Rectal smooth muscle tissue (tissue), 1 donor: ENCODE results near the gene PDIK1L.

Experiments used
- H3K27ac ChIP-seq: one replicate; pipeline ENCODE4 v1.7.0; 2013; ENCODE audit warnings: low read depth, low read length, inconsistent platforms
- H3K27me3 ChIP-seq: one replicate; pipeline ENCODE4 v1.7.0; 2013; ENCODE audit warnings: low read length; ENCODE audit not compliant: control insufficient read depth, insufficient read depth
- H3K36me3 ChIP-seq: one replicate; pipeline ENCODE4 v1.7.0; 2013; ENCODE audit warnings: low read length; ENCODE audit not compliant: control insufficient read depth, insufficient read depth
- H3K4me1 ChIP-seq: one replicate; pipeline ENCODE4 v1.7.0; 2013; ENCODE audit warnings: low read length; ENCODE audit not compliant: control insufficient read depth, insufficient read depth
- H3K4me3 ChIP-seq: one replicate; pipeline ENCODE4 v1.7.0; 2013; ENCODE audit warnings: low read length
- H3K9ac ChIP-seq: one replicate; pipeline ENCODE4 v1.7.0; 2013; ENCODE audit warnings: low read length

PDIK1L gene

DNA sequence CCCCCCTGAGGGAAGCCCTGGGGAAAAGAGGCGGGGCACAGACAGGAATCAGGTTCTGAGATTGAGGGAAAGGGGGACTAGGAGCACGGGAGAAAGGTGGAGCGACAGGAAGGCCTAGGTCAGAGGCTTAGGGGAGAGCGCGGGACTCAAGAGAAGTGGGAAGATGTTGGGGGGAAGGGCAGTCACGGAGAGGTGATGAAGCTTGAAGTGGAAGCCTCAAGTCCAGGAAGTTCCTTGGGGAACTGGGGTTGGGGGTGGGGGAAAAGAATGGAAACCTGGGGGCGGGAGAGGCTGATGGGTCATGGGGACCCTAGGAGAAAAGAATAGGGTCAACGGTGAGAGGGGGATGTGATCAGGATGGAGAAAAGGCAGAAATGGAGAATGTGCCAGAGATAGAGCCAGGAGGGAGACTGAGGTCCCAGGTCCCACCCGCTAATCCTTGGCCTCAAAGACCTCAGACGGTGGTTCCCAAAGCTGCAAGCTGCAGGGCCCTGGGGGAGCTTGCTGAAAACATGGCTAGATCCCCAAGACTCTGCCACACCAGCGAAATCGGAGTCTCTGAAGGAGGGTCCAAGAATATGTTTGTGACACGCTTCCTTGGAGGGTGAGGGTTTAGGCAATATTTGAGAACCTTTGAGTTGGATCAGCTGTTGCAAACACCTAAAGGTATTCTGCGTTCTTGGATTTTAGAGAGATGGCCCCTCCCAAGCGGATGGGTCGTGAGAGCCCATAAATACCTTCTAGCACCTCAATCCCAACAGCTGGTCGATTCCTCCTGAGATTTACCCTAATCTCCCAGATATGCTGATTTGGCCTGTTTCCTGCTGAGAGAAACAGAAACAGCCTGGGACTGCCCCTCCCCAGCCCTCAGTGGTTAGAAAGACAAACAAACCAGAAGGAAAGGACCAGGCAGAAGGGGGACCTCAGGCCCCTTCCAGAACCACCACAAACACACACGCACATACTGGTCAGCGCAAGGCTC is 53.5 kb downstream of the PDIK1L start:
- H3K9ac ChIP-seq = no peak overlapping the region
- H3K27ac ChIP-seq = no peak overlapping the region
- no peaks in the 10 kb centered on the region for H3K27me3 ChIP-seq
- no peak overlapping the region for H3K4me3 ChIP-seq
- H3K36me3 ChIP-seq = no peaks in the 10 kb centered on the region
- peaks cover 3% of the 10 kb centered on the region for H3K4me1 ChIP-seq

DNA sequence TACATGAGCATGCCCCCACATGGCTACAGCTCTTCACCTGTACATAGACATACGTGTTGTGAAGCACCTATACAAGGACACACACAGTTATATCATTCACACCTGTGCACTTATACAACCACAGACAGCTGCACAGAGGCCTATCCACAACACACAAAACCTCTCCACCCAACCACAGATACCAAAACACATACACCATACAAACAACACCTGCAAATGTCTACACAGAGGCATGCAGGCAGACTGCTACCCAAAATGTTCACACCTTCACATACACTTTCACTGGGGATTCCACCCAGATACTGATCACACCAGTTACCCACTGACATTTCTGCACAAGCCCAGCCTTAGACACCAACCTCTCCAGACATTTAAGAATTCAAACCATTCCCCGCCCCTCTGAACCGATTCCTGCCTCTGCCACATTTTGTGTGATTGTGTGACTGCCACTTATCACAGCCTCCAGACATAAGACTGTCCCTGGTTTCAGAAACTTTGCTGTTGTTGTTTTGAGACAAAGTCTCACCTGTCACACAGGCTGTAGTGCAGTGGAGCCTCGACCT is 55.2 kb downstream of the PDIK1L start:
- Histone ChIP-seq H3K9ac (no peak overlapping the region), H3K4me3 (no peak overlapping the region), H3K36me3 (no peaks in the 10 kb centered on the region), H3K4me1 (peaks cover 5% of the 10 kb centered on the region), H3K27ac (no peak overlapping the region), H3K27me3 (no peaks in the 10 kb centered on the region)

DNA sequence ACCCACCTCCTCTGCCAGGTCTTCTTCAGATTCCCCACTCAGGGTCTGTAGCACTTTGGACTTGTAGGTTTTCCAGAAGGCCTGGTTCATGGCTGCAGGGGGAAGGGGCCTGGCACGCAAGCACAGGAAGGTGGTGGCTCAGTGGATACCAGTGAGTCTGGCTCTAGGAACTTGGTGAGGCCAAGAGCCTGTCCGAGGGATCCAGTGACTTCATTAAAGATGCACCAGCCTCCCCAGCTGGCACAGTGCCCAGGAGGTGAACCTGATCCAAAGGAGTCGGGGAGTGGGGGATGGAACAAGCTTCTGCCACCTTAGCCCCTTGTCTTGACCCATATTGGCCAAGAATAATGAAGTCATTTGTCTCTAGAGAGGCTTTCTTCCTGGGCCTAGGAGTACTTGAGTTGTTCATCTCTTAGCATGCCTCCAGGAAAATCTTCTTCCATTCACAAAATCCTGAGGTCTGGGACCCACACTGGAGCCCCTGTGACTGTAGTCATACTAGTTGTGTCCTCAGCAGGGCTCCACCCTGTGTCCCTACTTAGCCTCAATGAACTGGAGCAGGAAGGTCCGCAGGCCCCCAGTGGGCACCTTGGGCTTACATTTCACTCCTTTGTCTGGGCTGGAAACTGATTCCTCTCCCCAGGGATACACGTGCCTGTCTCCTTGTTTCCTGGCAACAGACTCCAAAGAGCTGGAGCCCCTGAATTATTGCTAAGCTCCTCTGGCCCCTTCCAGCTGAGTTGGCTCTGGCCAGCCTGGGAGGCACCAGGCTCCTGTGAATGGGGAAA is 57.0 kb downstream of the PDIK1L start, which contains the start of gene C1orf232:
TSS of gene C1orf232 (minus strand) at position 554 of the 788 bp plus-strand sequence. CDS start at position 90, 464 bp downstream.
- H3K27me3 ChIP-seq = no peaks in the 10 kb centered on the region
- H3K4me3 ChIP-seq = peak within 1 kb of the TSS; percentile 76
- peak within 1 kb of the TSS; percentile 83 for H3K9ac ChIP-seq
- peak within 1 kb of the TSS; percentile 56 for H3K27ac ChIP-seq
- H3K36me3 ChIP-seq = no peaks in the 10 kb centered on the region
- H3K4me1 ChIP-seq = peaks cover 5% of the 10 kb centered on the region

DNA sequence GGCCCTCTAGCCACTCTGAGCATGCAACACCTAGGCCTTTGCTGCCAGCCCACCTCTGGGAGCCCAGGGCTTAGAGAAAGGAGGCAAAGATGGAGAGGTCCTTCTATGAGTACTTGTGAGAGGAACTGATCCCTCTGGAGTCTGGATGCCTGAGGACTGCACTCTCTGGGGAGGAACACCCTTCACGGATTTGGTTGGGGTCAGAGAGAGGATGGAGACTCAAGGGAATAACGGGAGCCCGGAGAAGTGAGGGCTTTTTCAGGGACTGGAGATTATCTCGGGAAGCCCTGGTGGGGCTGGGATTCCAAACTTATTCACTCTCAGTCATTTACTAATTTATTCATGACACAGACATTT is 57.6 kb downstream of the PDIK1L start:
- Histone ChIP-seq H3K4me3 (no peak overlapping the region), H3K9ac (no peak overlapping the region), H3K4me1 (peaks cover 5% of the 10 kb centered on the region), H3K36me3 (no peaks in the 10 kb centered on the region), H3K27ac (peak overlapping the region; percentile 56), H3K27me3 (no peaks in the 10 kb centered on the region)

DNA sequence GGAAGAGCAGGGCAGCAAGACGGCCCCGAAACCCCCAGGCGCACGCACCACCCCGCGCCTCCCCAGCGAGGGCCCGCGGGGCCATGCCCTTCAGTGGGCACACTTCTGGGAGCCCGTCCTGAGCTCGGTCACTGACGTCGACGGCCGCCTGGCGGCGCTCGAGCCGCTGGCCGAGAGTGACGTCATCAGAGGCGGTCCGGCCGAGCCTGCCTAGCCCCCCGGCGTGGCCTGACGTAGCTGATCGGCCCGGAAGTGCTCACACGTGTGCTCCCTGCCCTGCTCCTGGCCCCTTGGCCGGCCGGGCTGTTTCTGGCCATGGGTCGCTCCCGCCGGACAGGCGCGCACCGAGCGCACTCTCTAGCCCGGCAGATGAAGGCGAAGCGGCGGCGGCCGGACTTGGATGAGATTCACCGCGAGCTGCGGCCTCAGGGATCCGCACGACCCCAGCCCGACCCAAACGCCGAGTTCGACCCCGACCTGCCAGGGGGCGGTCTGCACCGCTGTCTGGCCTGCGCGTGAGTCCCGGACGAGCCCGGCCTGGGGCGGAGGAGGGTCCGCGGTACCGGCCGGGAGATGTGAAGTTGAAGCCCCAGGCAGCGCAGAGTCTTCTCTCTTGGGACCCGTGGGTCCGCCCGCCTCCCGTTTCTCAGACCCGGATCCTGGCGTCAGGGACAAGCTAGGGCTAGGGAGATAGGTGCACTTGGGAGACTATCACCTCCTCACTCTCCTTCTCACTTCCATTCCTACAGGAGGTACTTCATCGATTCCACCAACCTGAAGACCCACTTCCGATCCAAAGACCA is 58.2 kb downstream of the PDIK1L start, which contains the start of gene ZNF593:
TSS of gene ZNF593 (plus strand) at position 240 of the 803 bp plus-strand sequence. CDS start at position 316, 76 bp downstream.
- Histone ChIP-seq H3K27me3 (no peaks in the 10 kb centered on the region), H3K9ac (peak within 1 kb of the TSS; percentile 83), H3K27ac (peak within 1 kb of the TSS; percentile 56), H3K4me3 (peak within 1 kb of the TSS; percentile 76), H3K36me3 (no peaks in the 10 kb centered on the region), H3K4me1 (peaks cover 5% of the 10 kb centered on the region)

DNA sequence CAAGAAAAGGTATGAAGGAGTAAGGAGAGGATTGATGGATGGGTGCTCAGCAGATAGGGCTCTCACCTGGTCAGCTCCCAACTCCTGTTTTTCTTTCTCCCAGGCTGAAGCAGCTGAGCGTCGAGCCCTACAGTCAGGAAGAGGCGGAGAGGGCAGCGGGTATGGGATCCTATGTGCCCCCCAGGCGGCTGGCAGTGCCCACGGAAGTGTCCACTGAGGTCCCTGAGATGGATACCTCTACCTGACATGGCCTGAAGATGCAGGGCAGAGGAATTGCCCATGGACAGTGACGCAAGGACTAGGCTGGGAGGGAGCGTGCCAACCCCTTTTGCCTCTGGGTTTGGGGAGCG is 58.8 kb downstream of the PDIK1L start:
- H3K4me3 ChIP-seq = peak overlapping the region; percentile 76
- H3K4me1 ChIP-seq = peaks cover 5% of the 10 kb centered on the region
- H3K36me3 ChIP-seq = no peaks in the 10 kb centered on the region
- no peaks in the 10 kb centered on the region for H3K27me3 ChIP-seq
- H3K9ac ChIP-seq = no peak overlapping the region
- H3K27ac ChIP-seq = no peak overlapping the region

DNA sequence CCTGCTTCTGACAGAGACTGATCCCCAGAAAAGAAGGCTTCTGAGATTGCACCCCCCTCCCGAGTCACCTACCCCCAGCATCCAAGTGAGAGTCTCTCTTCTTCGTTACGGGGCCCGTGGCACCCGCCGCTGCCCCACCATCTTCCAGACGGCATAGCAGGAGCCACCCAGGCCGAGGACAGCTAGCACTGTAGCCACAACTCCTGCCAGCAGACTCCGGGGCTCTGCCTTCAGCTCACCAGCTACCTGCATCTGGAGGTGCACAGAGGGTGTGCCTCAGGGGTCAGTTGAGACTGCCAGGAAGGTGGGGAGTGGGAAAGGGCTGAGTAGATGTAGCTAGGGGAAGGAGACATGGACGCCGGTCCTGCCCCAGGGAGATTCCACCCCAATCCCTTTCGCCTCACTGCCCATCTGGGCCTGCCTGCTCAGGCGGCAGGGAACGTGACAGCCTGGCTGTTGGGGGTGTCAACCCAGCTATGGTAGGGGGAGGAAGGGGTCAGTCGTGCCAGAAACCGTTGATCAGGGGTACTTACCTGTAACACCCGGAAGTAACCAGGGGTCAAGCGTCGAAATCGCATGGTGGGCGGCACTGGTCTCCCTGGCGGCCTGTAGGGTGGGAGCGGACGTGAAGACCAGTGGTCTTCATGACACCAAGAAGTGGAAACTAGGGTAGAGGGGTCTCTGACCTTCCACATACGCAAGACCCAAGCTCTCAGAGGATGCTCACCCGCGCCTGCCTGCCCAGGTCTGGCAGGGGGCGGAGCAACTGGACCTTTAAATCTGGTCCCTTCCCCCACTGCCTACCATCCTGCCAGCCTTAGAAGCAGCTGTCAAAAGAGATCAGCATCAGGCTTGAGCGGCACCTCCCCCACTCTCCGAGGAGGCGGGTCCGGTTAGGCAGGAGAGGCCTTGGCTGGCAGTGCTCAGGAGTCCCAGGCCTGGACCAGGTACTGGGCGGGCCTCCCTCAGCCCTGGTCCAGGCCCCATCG is 59.8 kb downstream of the PDIK1L start, which contains the start of gene ZNF593OS:
TSS of gene ZNF593OS (minus strand) at position 749 of the 989 bp plus-strand sequence. CDS start at position 578, 171 bp downstream.
- no peaks in the 10 kb centered on the region for H3K27me3 ChIP-seq
- H3K36me3 ChIP-seq = no peaks in the 10 kb centered on the region
- no peak within 1 kb of the TSS for H3K27ac ChIP-seq
- H3K4me3 ChIP-seq = peak within 1 kb of the TSS; percentile 76
- H3K4me1 ChIP-seq = peaks cover 5% of the 10 kb centered on the region
- H3K9ac ChIP-seq = no peak within 1 kb of the TSS
